GM20000 (cell line): Measurements from ENCODE around the gene LYPD5.

Experiments
- DNase-seq: peaks from one replicate; pipeline ENCODE4 v3.0.0; 2012; ENCODE audit warnings: low spot score
- TF ChIP-seq, protein P1 (sequence below): IDR thresholded peaks from 2 replicates; pipeline ENCODE4 v1.5.1; 2012; ENCODE audit warnings: mild to moderate bottlenecking, control low read depth; ENCODE audit errors: extremely low read depth, missing control alignments

Gene LYPD5

DNA sequence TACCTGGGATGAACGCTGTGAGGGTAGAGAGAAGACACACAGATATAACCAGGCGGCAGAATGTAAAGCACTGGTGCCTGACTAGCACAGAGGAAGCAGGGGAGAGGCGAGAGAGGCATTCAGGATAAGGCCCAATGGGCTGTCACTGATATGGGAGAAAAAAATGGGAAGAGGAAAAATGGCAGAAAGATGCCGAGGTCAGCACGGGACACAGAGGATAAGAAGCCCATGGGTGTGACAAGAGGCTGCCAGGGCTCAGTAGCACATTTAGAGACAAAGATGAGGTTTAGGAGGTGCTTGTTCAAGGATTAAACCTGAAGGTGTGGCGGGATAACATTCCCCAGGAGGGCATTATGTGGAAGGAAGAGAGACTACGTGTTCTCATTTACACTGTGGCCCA, 53.1 kb downstream of the LYPD5 start:
- TF ChIP-seq, protein P1, sequence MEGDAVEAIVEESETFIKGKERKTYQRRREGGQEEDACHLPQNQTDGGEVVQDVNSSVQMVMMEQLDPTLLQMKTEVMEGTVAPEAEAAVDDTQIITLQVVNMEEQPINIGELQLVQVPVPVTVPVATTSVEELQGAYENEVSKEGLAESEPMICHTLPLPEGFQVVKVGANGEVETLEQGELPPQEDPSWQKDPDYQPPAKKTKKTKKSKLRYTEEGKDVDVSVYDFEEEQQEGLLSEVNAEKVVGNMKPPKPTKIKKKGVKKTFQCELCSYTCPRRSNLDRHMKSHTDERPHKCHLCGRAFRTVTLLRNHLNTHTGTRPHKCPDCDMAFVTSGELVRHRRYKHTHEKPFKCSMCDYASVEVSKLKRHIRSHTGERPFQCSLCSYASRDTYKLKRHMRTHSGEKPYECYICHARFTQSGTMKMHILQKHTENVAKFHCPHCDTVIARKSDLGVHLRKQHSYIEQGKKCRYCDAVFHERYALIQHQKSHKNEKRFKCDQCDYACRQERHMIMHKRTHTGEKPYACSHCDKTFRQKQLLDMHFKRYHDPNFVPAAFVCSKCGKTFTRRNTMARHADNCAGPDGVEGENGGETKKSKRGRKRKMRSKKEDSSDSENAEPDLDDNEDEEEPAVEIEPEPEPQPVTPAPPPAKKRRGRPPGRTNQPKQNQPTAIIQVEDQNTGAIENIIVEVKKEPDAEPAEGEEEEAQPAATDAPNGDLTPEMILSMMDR = no peak

DNA sequence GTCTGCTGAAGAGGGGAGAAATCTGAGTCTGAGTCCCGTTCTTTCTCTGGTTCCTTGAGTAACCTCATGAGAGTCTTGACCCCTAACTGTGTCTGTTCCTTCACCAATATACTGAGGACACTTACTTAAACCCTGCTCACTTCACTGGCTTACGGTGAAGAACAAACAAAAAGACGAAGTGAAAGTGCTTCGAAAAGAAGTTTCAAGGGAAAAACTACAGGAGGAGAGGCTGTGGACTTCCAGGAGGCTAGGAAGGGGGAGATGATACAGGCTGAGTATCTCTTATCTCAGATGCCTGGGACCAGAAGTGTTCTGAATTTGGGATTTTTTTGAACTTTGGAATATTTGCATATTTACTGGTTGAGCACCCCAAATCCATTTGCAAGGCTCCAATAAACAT, 53.6 kb downstream of the LYPD5 start:
- no peak for DNase-seq

More for the DNA sequence above, 53.1 kb downstream of the LYPD5 start:
- DNase-seq = no peak

DNA sequence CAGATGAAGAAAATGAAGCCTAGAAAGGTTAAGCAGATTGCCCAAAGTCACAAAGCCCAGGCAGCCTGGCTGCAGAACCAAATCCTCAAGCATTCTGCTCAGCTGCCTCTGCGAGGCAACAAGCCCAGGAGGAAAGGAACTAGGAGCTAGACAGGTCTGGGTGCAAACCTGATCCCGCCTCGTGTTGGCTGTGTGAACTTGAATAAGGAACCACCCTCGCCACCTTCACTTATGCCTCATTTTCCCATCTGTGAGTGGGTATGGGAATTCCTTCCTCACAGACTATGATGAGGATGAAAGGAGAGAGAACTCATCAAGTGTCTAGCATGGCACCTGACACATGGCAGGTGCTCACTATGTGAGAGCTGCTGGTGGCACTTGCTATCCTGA, 54.0 kb downstream of the LYPD5 start:
- TF ChIP-seq, protein P1 = no peak
- no peak for DNase-seq

More for the DNA sequence above, 53.6 kb downstream of the LYPD5 start:
- TF ChIP-seq, protein P1 = no peak

DNA sequence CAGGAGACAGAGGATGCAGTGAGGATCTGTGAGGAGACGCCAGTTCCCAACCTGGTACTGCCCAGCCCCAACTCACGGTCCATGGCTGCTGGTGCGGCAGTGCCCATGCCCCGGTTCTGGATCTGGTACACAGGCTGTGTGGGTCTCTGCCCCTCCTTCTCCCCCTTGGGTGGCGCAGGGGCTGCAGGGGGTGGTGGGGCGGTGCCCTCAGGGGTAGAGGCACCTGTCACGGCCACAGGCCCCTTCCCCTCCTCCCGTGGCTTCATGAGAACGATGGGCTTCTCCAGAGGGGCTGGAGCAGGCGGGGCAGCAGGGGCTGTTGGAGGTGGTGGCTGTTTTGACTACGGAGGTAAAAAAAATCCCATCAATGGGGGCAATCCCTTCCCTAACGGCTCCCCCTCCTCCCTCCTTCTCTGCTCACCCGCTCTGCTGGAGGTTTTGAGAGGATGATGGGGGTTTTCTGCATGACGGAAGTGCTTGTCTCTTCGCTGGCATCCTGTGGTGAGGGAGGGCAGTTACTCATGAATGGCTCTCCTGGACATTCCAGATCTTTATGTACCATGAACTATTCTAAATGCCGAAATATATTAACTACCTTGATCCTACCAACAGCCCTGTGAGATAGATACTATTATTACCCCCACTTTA, 54.6 kb downstream of the LYPD5 start:
- TF ChIP-seq, protein P1 = no peak
- DNase-seq = peak; percentile 42
